Endothelial cell of umbilical vein (primary cell): ENCODE measurements around the gene GADD45A. TPM values are rescaled to one million over a fixed set of nuclear protein-coding genes. Genes with fewer than 3 reads are reported as not detected.
A peak's percentile ranks its signal among the peaks of the same experiment; 100 is the strongest.

Source experiments
- BruUV-seq: library from RNA; stranded (reverse); fragments of 400-500 nt; replicated peaks from 2 replicates; lab custom pipeline; 2021; lab: Mats Ljungman, UMichigan
- CTCF ChIA-PET: fragments of 300-600, 350-600 bp; sonication (Branson Sonifier 250); formaldehyde crosslinking; loops from one replicate; lab custom pipeline; 2021; ENCODE audit warnings: antibody characterized with exemption, inconsistent platforms; lab: Charles Lee
- POLR2A ChIA-PET: fragments of 300-600, 350-600 bp; sonication (Branson Sonifier 250); formaldehyde crosslinking; loops from one replicate; lab custom pipeline; 2021; ENCODE audit warnings: antibody characterized with exemption, inconsistent platforms; lab: Charles Lee
- DNase-seq: peaks from one replicate; pipeline ENCODE4 v3.0.0-alpha.2; 2011; ENCODE audit warnings: low read depth, low spot score
- FAIRE-seq: peaks from 2 replicates; lab custom pipeline; 2011; peaks lifted over from hg19 to GRCh38; lab: Jason Lieb, UNC
- H2AFZ ChIP-seq: 2 replicates; pipeline ENCODE4 v1.6.0; 2012; ENCODE audit warnings: low read depth, low read length, control low read depth, inconsistent platforms
- H3K27ac ChIP-seq: 2 replicates; pipeline ENCODE4 v1.5.1; 2011; ENCODE audit warnings: low read depth, mild to moderate bottlenecking, control low read depth, low read length, moderate library complexity; ENCODE audit not compliant: insufficient read depth
- H3K27me3 ChIP-seq, 2 experiments: 2 replicates each; pipeline versions ENCODE4 v1.6.0 to v1.6.1; 2011; ENCODE audit warnings: low read length in 2 of 2, mixed read lengths in 1 of 2; ENCODE audit not compliant: control insufficient read depth in 2 of 2, insufficient read depth in 2 of 2
- H3K36me3 ChIP-seq, 2 experiments: 2 replicates in 1 of 2; 3 replicates in 1 of 2; pipeline ENCODE4 v1.5.1; 2011; ENCODE audit warnings: low read length in 2 of 2, mild to moderate bottlenecking in 1 of 2, moderate library complexity in 1 of 2; ENCODE audit not compliant: control insufficient read depth in 2 of 2, insufficient read depth in 2 of 2; ENCODE audit errors: extremely low read depth in 1 of 2
- H3K4me1 ChIP-seq: 3 replicates; pipeline ENCODE4 v1.5.1; 2011; ENCODE audit warnings: mild to moderate bottlenecking, low read length; ENCODE audit not compliant: control insufficient read depth, insufficient read depth; ENCODE audit errors: extremely low read depth
- H3K4me2 ChIP-seq: 2 replicates; pipeline ENCODE4 v1.6.1; 2011; ENCODE audit warnings: low read length, control low read depth, mixed read lengths; ENCODE audit not compliant: insufficient read depth
- H3K4me3 ChIP-seq, 3 experiments: fragments of 200-600 bp in 1 of 3; sonication (generic), shearing (Covaris generic) in 1 of 3; replicated peaks in 1 of 3; 2 replicates each; pipeline ENCODE4 v1.5.1; 2011 to 2016; ENCODE audit warnings: control low read depth in 3 of 3, low read length in 3 of 3, mild to moderate bottlenecking in 2 of 3, inconsistent platforms in 1 of 3, low read depth in 1 of 3, moderate library complexity in 1 of 3; ENCODE audit not compliant: insufficient read depth in 1 of 3
- H3K79me2 ChIP-seq: 2 replicates; pipeline ENCODE4 v1.6.0; 2012; ENCODE audit warnings: low read length, inconsistent platforms; ENCODE audit not compliant: control insufficient read depth, insufficient read depth
- H3K9ac ChIP-seq: replicated peaks from 2 replicates; pipeline ENCODE3; 2011; ENCODE audit warnings: low read length, control low read depth; ENCODE audit not compliant: insufficient read depth; ENCODE audit errors: extremely low read depth
- H3K9me1 ChIP-seq: replicated peaks from 3 replicates; pipeline ENCODE4 v1.6.0; 2011; ENCODE audit warnings: mild to moderate bottlenecking, low read length; ENCODE audit not compliant: control insufficient read depth, insufficient read depth; ENCODE audit errors: extremely low read depth
- H3K9me3 ChIP-seq: replicated peaks from 2 replicates; pipeline ENCODE4 v1.5.1; 2012; ENCODE audit warnings: low read length, inconsistent platforms; ENCODE audit not compliant: control insufficient read depth, insufficient read depth
- H4K20me1 ChIP-seq: replicated peaks from 2 replicates; pipeline ENCODE3; 2011; ENCODE audit warnings: mild to moderate bottlenecking, low read length; ENCODE audit not compliant: control insufficient read depth, insufficient read depth; ENCODE audit errors: extremely low read depth
- EZH2 ChIP-seq: IDR thresholded peaks from 2 replicates; pipeline ENCODE4 v1.6.1; 2012; ENCODE audit warnings: borderline replicate concordance, low read depth, mild to moderate bottlenecking, moderate library complexity, low read length, inconsistent platforms; ENCODE audit not compliant: severe bottlenecking
- FOS ChIP-seq: IDR thresholded peaks from 2 replicates; pipeline ENCODE4 v1.6.1; 2011; ENCODE audit warnings: mild to moderate bottlenecking, low read length, moderate library complexity, borderline replicate concordance; ENCODE audit not compliant: insufficient read depth
- GATA2 ChIP-seq: IDR thresholded peaks from 2 replicates; pipeline ENCODE4 v1.7.0; 2011; ENCODE audit warnings: low read depth, mild to moderate bottlenecking, moderate library complexity, mixed read lengths, low read length; ENCODE audit not compliant: insufficient read length, insufficient read depth
- JUN ChIP-seq: IDR thresholded peaks from 2 replicates; pipeline ENCODE4 v1.6.1; 2011; ENCODE audit warnings: borderline replicate concordance, low read depth; ENCODE audit not compliant: insufficient read length, insufficient read depth
- MYC ChIP-seq: IDR thresholded peaks from one replicate; pipeline ENCODE4 v1.6.1; 2011; ENCODE audit warnings: mild to moderate bottlenecking, low read depth, low read length
- POLR2A ChIP-seq: IDR thresholded peaks from 2 replicates; pipeline ENCODE4 v1.6.1; 2012; ENCODE audit warnings: low read depth, mild to moderate bottlenecking, control low read depth, low read length
- POLR2AphosphoS5 ChIP-seq: IDR thresholded peaks from 2 replicates; pipeline ENCODE4 v1.6.1; 2012; ENCODE audit warnings: low read depth, mild to moderate bottlenecking, control low read depth, low read length, moderate library complexity; ENCODE audit not compliant: insufficient read depth
- dilution Hi-C: fragments of 300-500 bp; cut with MboI; formaldehyde crosslinking; loops from one replicate; pipeline ENCODE4 v1.15.0; 2019; ENCODE audit warnings: low sequenced_read_pairs; ENCODE audit not compliant: extremely low pct_ligation_motif_present
- intact Hi-C: fragments of 100-400 bp; cut with micrococcal nuclease; formaldehyde crosslinking; loops from one replicate; pipeline ENCODE4 v1.10.0; 2022
- polyA plus RNA-seq, 4 experiments: library from polyadenylated mRNA; depleted of rRNA in 3 of 4; stranded (reverse) in 3 of 4; unstranded in 1 of 4; fragments of >200 nt; gene quantifications; 2 replicates each; pipeline versions ENCODE4 v1.2.1 to v1.2.3, GENCODE V29; 2011 to 2012; ENCODE audit warnings: missing spikeins in 1 of 4
- total RNA-seq: library from RNA; stranded (reverse); gene quantifications from 2 replicates; pipeline ENCODE4 v1.2.3, GENCODE V29; 2021
- TF ChIP-seq, protein P1 (sequence below): IDR thresholded peaks from 2 replicates; pipeline ENCODE4 v1.6.1; 2011; ENCODE audit not compliant: insufficient read depth, insufficient read length
- TF ChIP-seq, protein P2 (sequence below), 2 donors: IDR thresholded peaks; 1 replicate in 1 of 2; 2 replicates in 1 of 2; pipeline ENCODE4 v1.5.1; 2011; ENCODE audit warnings: low read length in 2 of 2, mild to moderate bottlenecking in 2 of 2, moderate library complexity in 2 of 2, control low read depth in 1 of 2, inconsistent platforms in 1 of 2, low read depth in 1 of 2; ENCODE audit not compliant: insufficient read depth in 1 of 2; ENCODE audit errors: extremely low read depth in 1 of 2

Gene GADD45A
- total and polyA plus RNA-seq, 2 donors (not counting 3 experiments of a cell fraction or from before 2014, with no cell fraction given) = 77.4 to 87.6 TPM

DNA sequence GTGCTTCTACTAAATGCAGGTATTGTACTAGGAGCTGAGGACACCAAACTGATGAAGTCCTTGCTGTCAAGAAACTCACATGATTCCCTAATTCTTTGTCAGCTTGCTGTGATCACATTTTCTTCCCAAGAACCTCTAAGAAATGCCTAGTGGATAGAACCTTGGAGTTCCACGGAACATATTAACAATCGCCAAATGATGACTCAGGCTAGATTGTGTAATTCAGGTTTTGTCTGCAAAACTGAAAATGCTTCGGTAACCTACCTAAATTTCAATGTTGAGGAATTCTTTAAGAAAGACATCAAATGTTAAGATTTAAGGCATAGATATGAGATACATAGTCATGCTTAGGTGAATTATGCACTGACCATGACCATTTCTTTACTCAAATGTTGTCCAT, 1.7 kb upstream of the GADD45A start:
- CTCF ChIA-PET = interaction anchor here (1.0 to 7.7 kb wide), 11 partner anchors 9 to 149 kb away, joined by 3 to 87 read pairs (median 5); no protein-coding TSS in a partner anchor
- no peaks in the 10 kb centered on the region for H3K9me1 ChIP-seq
- peak overlapping the region; percentile 11 for H3K9ac ChIP-seq
- no peak overlapping the region for H2AFZ ChIP-seq
- peaks cover 0 to 2% of the 10 kb centered on the region in 2 experiments for H3K36me3 ChIP-seq
- peaks cover 35% of the 10 kb centered on the region for H3K4me1 ChIP-seq
- DNase-seq (peak; percentile 56), FAIRE-seq (peak; percentile 18)
- no TSS peak for BruUV-seq
- peak overlapping the region; percentile 70 for H3K27ac ChIP-seq
- no peaks in the 10 kb centered on the region for H3K9me3 ChIP-seq
- intact Hi-C loops (no loop called here), dilution Hi-C loops (no loop called here)
- H3K4me2 ChIP-seq = peak overlapping the region; percentile 80
- TF ChIP-seq MYC (no peak), POLR2AphosphoS5 (no peak), GATA2 (no peak), FOS (peak; percentile 19), POLR2A (no peak), EZH2 (no peak), JUN (peak; percentile 16)
- TF ChIP-seq, protein P1, sequence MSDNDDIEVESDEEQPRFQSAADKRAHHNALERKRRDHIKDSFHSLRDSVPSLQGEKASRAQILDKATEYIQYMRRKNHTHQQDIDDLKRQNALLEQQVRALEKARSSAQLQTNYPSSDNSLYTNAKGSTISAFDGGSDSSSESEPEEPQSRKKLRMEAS = no peak
- TF ChIP-seq, protein P2, sequence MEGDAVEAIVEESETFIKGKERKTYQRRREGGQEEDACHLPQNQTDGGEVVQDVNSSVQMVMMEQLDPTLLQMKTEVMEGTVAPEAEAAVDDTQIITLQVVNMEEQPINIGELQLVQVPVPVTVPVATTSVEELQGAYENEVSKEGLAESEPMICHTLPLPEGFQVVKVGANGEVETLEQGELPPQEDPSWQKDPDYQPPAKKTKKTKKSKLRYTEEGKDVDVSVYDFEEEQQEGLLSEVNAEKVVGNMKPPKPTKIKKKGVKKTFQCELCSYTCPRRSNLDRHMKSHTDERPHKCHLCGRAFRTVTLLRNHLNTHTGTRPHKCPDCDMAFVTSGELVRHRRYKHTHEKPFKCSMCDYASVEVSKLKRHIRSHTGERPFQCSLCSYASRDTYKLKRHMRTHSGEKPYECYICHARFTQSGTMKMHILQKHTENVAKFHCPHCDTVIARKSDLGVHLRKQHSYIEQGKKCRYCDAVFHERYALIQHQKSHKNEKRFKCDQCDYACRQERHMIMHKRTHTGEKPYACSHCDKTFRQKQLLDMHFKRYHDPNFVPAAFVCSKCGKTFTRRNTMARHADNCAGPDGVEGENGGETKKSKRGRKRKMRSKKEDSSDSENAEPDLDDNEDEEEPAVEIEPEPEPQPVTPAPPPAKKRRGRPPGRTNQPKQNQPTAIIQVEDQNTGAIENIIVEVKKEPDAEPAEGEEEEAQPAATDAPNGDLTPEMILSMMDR (IDR thresholded peaks at IDR 0.05; ENCODE audit: extremely low read depth in 1 of 2, insufficient read depth in 1 of 2, low read depth in 1 of 2, low read length in 2 of 2) = no peak
- peaks cover 18% of the 10 kb centered on the region for H3K79me2 ChIP-seq
- no peaks in the 10 kb centered on the region for H3K27me3 ChIP-seq
- H3K4me3 ChIP-seq = no peak overlapping the region
- H4K20me1 ChIP-seq = no peaks in the 10 kb centered on the region
- POLR2A ChIA-PET = interaction anchor here (2.6 to 2.9 kb wide), 2 partner anchors 8 to 113 kb away, joined by 10 to 22 read pairs; no protein-coding TSS in a partner anchor
